ENCODE data around the gene AMBP.

The AMBP gene

GRCh38 chr9:114012126-114012525 lies 66.0 kb downstream of the AMBP start:
- DNase-seq (ENCODE audit: low read depth in 4 of 4, low spot score in 1 of 4): no peak

DNA sequence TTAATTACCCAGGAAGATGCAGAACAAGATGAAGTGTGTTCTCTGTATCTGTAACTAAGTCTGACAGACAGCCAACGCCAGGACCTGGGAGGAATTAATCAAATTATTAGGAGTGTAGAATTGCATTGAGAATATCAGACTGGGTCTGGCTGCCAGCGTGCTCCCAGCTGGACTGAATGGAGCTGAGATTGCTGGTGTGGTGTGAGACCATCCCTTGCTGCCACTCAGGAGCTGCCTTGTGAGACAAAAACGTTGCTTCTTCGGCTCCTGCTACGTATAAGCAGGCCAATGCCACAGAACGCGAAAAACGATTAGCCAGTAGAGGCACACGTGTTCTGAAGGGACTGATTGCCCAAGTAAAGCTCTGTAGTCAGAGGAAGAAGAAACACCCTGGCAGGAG lies 66.8 kb downstream of the AMBP start:
- DNase-seq (ENCODE audit: low read depth in 4 of 4, low spot score in 1 of 4): no peak

Measured in stimulated activated CD4-positive, alpha-beta T cell treated with anti-CD3 and anti-CD28 coated beads, Interleukin-1b, Interleukin-23, amount 100 ng/mL, for 24 hours (primary cell).